GM19328 (cell line): ENCODE results near the gene CTNNA2.
"Not testable (repeated sequence)": the region's sequence is repeated elsewhere in the genome, so short reads cannot be mapped to it uniquely, and the experiment has no call there.

Experiments used
- ATAC-seq: cut with Tn5 transposase; IDR thresholded peaks from one replicate; pipeline ENCODE4 v1.9.1; 2021; ENCODE audit warnings: mild to moderate bottlenecking, moderate library complexity; ENCODE audit not compliant: unreplicated experiment

CTNNA2 gene

GRCh38 chr2:80168801-80169200 is 656.0 kb downstream of the CTNNA2 start:
- ATAC-seq: no peak

GRCh38 chr2:80169811-80170594 is 657.2 kb downstream of the CTNNA2 start:
- no peak for ATAC-seq

- no peak for ATAC-seq
Measured at GRCh38 chr2:80185091-80185490, 672.2 kb downstream of the CTNNA2 start.

- ATAC-seq: no peak
Measured at GRCh38 chr2:80186262-80186661, 673.4 kb downstream of the CTNNA2 start.

GRCh38 chr2:80187156-80187555 is 674.3 kb downstream of the CTNNA2 start:
- no peak for ATAC-seq

GRCh38 chr2:80190166-80190565 is 677.3 kb downstream of the CTNNA2 start:
- ATAC-seq: no peak

GRCh38 chr2:80193566-80193965 is 680.7 kb downstream of the CTNNA2 start:
- no peak for ATAC-seq

- ATAC-seq: no peak
Measured at GRCh38 chr2:80195034-80195433, 682.2 kb downstream of the CTNNA2 start.

- ATAC-seq: no peak
Measured at GRCh38 chr2:80198042-80198441, 685.2 kb downstream of the CTNNA2 start.

- no peak for ATAC-seq
Measured at GRCh38 chr2:80199504-80199903, 686.7 kb downstream of the CTNNA2 start.

GRCh38 chr2:80203929-80204328 is 691.1 kb downstream of the CTNNA2 start:
- not testable (repeated sequence) for ATAC-seq

GRCh38 chr2:80205498-80205897 is 692.6 kb downstream of the CTNNA2 start:
- ATAC-seq: no peak

- no peak for ATAC-seq
Measured at GRCh38 chr2:80209458-80209857, 696.6 kb downstream of the CTNNA2 start.

- no peak for ATAC-seq
Measured at GRCh38 chr2:80217446-80217845, 704.6 kb downstream of the CTNNA2 start.

- ATAC-seq: no peak
Measured at GRCh38 chr2:80222644-80223043, 709.8 kb downstream of the CTNNA2 start.

- no peak for ATAC-seq
Measured at GRCh38 chr2:80231421-80231820, 718.6 kb downstream of the CTNNA2 start.

- ATAC-seq: no peak
Measured at GRCh38 chr2:80233333-80233732, 720.5 kb downstream of the CTNNA2 start.

- no peak for ATAC-seq
Measured at GRCh38 chr2:80238692-80239469, 726.0 kb downstream of the CTNNA2 start.

GRCh38 chr2:80242355-80242910 is 729.6 kb downstream of the CTNNA2 start:
- ATAC-seq: no peak

- ATAC-seq: no peak
Measured at GRCh38 chr2:80244905-80245584, 732.2 kb downstream of the CTNNA2 start.

- no peak for ATAC-seq
Measured at GRCh38 chr2:80246534-80246933, 733.7 kb downstream of the CTNNA2 start.
